NCI-H2171 (cell line): Measurements from ENCODE around the gene ACTRT3.
"Not testable (repeated sequence)": the region's sequence is repeated elsewhere in the genome, so short reads cannot be mapped to it uniquely, and the experiment has no call there.

Experiments
- DNase-seq: peaks from one replicate; lab custom pipeline; 2025; lab: John Stamatoyannopoulos, UW

The ACTRT3 gene

GRCh38 chr3:169772897-169773816, 3.8 kb upstream of the ACTRT3 start, which contains the start of gene MYNN:
Gene MYNN (plus strand): TSS chr3:169773396. CDS start chr3:169774296, 900 bp downstream.
- peak; percentile 88 for DNase-seq

DNA sequence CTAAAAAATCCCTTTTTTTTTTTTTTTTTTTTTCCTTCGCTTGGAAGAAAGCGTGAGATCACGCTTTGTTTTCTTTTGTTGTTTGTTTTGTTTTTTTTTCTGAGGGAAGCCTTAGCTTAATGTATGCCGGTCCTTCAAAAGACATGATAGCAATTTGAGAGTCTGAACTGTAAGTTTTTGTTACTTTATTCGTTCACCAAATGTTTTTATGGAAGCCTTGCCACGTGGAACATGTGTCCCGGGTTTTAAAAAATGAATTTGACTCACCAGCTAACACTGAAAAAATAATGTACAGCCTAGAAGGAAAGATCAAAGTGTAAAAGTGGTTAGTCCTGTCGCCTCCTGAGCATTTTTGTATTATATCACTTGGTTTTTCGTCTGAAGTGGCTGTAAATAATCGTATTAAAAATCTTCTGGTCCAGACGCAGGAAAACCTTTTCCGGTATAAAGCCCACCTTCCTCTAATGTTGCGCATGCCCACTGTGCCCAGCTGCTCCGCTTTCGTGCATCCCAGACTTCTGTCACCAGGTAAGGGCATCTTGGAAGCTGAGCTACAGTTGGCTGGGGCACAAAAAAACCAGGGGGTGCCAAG, 3.0 kb upstream of the ACTRT3 start:
- peak; percentile 90 for DNase-seq

GRCh38 chr3:169771497-169772304, 2.3 kb upstream of the ACTRT3 start:
- peak; percentile 81 for DNase-seq

DNA sequence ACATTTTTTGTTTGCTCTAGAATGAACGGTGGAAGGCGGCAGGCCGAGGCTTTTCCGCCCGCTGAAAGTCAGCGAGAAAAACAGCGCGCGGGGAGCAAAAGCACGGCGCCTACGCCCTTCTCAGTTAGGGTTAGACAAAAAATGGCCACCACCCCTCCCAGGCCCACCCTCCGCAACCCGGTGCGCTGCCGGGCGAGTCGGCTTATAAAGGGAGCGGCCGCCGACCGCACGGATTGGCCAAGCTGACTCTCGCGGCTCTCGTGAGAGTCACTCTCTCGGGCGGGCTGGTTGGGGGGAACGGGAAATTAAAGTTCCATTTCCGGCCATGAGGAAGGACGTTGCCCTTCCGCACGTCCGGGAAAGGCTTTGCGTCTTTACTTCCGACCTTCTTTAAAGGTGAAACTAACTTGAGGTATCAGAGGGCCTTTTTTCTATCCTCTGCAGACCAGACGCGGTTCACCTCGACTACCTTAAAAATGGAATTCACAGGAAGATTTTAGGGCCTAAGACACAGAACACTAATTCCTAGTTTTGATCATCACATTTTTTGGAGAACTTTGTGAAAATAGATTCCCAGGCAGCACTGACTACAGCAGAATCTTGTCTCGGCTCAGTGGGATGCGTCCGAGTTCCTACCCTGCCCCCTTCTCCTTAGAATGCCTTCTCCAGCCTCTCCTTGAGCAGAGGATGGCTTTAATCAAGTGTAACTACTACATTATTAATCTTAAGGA, 4.3 kb downstream of the ACTRT3 start, which contains the start of gene TERC:
Gene TERC, minus strand, starts transcription at position 179 of the 731 bp plus-strand sequence.
- DNase-seq = peak; percentile 95

GRCh38 chr3:169764312-169764881, 5.0 kb downstream of the ACTRT3 start:
- DNase-seq = peak; percentile 26

DNA sequence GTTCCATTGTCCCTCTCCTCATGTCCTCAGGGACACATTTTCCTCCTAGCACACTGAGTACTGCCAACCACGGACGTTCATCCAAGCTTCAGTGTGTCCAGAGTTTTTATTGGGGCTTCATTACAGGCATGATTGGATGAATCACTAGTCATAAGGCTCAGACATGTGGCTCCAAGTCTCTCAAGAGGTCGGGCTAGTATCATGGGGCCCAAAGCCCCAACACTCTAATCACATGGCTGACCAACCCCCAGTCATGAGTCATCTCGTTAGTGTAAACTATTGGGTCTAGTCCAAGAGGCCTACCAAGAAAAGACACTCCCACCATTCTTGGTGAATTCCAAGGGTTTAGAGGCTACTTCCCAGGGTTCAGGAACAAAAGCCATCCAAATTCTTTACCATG, 8.9 kb downstream of the ACTRT3 start:
- DNase-seq = no peak

GRCh38 chr3:169759256-169759655, 10.1 kb downstream of the ACTRT3 start:
- DNase-seq = no peak

GRCh38 chr3:169758359-169758994, 10.9 kb downstream of the ACTRT3 start:
- DNase-seq = no peak

DNA sequence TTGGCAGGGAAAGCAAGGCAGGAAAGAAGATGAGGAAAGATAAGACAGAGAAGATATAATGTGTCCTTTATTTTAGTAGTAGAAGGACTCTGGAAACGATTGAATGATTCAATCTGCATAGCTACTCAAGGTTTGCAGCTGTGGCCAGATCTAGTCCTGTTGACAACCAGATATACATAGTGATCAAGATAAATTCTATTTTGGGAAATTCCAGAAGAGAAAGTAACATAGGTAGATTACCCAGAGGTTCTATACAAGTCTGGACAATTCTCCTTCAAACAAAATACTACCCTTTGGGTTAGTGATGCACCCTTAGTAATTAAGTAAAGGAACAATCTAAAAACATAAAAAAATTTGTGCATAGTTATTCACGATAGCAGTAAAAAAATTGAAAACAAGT, 13.9 kb downstream of the ACTRT3 start:
- DNase-seq = no peak

DNA sequence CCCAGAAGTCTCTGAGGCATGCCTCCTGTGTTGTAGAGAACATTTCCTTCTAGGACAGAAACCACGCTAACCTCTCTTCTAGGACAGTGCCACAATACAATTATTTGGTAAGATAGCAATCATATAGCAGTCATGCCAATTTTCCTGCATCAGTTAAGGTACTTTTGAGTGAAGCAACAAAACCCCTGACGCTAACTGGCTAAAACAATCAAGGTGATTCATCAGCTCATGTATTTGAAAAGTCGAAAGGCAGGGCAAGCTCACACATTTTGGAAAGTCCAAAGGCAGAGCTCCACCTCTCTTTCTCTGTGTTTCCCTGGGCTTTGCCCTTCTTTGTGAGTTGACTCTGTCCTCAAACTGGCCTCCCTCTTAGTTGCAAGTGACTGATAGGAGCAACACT, 14.7 kb downstream of the ACTRT3 start:
- no peak for DNase-seq

DNA sequence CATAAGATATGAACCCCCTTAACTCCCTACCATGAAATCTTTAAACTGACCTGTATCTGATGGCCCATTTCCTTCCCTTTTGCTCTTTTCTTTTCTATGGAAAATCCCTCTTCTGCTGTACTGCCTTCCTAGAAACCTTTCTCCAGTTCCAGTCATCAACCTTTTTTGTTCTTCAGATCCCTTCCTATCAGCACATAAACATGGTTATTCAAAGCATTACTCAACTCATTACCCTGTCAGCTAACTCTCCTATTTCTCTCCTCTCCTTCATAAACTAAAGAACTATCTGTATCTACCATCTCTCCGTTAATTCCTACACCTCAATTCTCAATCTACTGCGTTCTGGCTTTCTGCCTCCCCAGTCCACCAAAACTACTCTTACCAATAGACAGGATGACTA, 17.5 kb downstream of the ACTRT3 start:
- DNase-seq = no peak

DNA sequence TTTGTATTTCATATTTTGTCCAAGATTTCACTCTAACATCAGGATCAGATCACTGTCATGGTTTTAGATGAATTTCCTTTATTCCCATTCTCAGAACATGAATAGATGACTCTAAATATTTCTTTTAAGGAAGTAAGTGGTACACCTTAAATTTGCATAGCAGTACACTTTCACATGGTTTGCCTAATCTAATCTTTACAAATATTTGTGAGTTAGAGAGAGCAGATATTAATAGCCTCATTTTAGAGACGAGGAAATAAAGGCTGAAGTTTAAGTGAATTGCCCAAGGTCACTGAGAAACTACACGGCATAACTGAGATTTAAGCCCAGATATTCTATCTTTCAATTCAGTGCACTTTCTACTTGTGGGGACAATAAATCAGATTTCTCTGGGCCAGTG, 18.7 kb downstream of the ACTRT3 start:
- no peak for DNase-seq

DNA sequence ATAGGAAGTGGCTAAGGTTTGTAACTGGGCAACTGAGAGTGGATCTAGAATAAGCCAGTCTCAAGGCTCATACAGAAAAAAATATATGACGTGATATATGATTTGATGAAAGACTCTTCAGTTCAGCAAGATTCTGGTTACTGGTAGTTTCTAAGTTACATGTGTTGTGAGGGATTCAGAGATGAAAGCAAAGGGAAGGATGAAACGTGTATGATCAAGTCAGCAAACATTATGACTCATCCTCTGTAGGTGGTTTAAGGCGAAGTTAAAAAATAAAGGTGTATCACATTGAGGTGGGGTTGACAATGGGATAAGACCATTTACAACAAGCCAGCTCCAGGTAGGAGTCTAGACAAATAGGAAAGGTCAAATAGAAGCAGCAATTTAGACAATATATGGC, 20.7 kb downstream of the ACTRT3 start:
- DNase-seq = no peak

DNA sequence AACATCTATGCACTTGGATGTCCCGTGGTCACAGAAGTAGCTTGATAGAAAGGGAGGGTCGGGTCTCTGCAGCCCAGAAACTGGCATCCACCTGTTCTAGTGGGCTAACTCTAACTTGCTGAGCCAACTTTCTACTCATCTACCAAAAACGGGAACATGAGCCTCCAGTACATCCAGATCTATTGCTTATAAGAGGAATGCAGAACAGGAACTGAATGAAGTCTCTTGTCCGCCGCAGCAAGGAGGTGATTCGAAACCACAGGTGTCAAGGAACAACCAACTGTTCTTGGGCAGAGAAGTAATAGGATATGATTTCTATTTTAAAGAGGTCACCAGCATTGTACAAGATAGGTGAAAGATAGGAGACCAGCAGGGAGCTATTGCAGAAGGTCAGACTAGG, 22.4 kb downstream of the ACTRT3 start:
- no peak for DNase-seq

- DNase-seq = no peak
Observed at GRCh38 chr3:169744366-169745054, 24.9 kb downstream of the ACTRT3 start.

- DNase-seq = no peak
Observed at GRCh38 chr3:169739067-169739466, 30.3 kb downstream of the ACTRT3 start.

DNA sequence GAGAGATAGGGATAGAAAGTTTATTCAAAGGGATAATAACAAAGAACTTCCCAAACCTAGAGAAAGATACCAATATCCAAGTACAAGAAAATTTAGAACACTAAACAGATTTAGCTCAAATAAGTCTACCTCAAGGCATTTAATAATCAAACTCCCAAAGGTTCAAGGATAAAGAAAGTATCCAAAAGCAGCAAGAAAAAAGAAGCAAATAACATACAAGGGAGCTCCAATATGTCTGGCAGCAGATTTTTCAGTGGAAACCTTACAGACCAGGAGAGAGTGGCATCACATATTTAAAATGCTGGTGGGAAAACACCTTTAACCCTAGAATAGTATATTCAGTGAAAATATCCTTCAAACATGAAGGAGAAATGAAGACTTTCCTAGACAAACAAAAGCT, 37.5 kb downstream of the ACTRT3 start:
- not testable (repeated sequence) for DNase-seq

DNA sequence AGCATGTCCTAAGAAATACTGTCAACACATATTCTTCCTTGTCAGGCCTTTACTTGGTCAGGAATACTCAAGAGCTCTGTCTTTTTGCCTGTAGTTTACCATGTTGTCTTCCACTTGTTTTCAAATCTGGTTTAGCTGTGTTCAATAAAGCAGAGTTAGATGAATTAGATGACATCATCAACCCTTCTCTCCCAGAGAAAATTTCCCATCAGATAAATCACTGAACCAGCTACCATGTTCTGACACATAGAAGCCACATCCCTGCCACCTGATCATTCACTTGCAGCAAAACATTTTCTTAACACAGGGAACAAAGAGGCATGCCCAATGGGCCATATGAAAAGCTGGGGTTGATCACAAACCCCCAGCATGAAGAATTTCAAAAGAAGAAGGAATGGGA, 46.6 kb downstream of the ACTRT3 start:
- DNase-seq = no peak

GRCh38 chr3:169718415-169718814, 50.9 kb downstream of the ACTRT3 start:
- DNase-seq = not testable (repeated sequence)
